ENCODE data around the gene INSR. TPM values are rescaled to one million over a fixed set of nuclear protein-coding genes. Genes with fewer than 3 reads are reported as not detected.

The INSR gene
- total and polyA plus RNA-seq, 10 of the 15 experiments (the other 5 are each of a cell fraction or from before 2014, with no cell fraction given), result 4.2 to 34.9 (median 13.6) TPM

GRCh38 chr19:7340959-7341837 is 47.0 kb upstream of the INSR start:
- SMC1A ChIA-PET (ENCODE audit: uncharacterized antibody, unreplicated experiment), result interaction anchor here (0.7 to 5.4 kb wide), 23 partner anchors 8 to 272 kb away, joined by 3 to 120 read pairs (median 5); partner anchors contain the start of genes ARHGEF18 and ZNF557
- FAIRE-seq, result peak; percentile 89
- H3K27ac ChIP-seq (ENCODE audit: control insufficient read depth, insufficient read depth), result peak overlapping the region; percentile 80
- peak; percentile 17 for ATAC-seq
- POLR2A ChIA-PET, result interaction anchor here (0.8 to 4.7 kb wide), 9 partner anchors 9 to 242 kb away, joined by 3 to 28 read pairs (median 5); partner anchors contain the start of gene INSR
- H3K9me3 ChIP-seq (replicated peaks; ENCODE audit: control insufficient read depth, insufficient read depth, low read length), result no peaks in the 10 kb centered on the region; the same call in 2 of the 3 replicates
- H3K9ac ChIP-seq (ENCODE audit: control insufficient read depth, insufficient read depth, low read length), result peak overlapping the region; percentile 59
- peak overlapping the region; percentile 66 for H3K4me2 ChIP-seq (ENCODE audit: control insufficient read depth, insufficient read depth)
- H3K4me3 ChIP-seq, result 0 out of 2 replicates have a peak overlapping the region, but pooled peaks have one; percentile 1
- no peaks in the 10 kb centered on the region for H4K20me1 ChIP-seq (ENCODE audit: control insufficient read depth, insufficient read depth)
- 20% methylated on average over 20 of the region's 22 CpGs for WGBS (ENCODE audit: insufficient coverage, insufficient replicate concordance, low lambda C conversion rate, missing lambda C conversion rate)
- intact Hi-C loops (cut with micrococcal nuclease; ENCODE audit: unreplicated experiment) (loop anchor here (1.0 to 2.0 kb wide), 4 partner anchors 13 to 478 kb away; no protein-coding TSS in a partner anchor), in situ Hi-C loops (cut with MboI) (loop anchor here (5.0 kb wide), 2 partner anchors 194 to 239 kb away; no protein-coding TSS in a partner anchor)
- CTCF ChIA-PET, result interaction anchor here (0.6 to 5.3 kb wide), 25 partner anchors 8 to 477 kb away, joined by 3 to 154 read pairs (median 4); no protein-coding TSS in a partner anchor
- no TSS peak for BruUV-seq (replicated peaks)
- peaks cover 67% of the 10 kb centered on the region for H3K4me1 ChIP-seq (ENCODE audit: control insufficient read depth, insufficient read depth, low read length)
- DNase-seq (ENCODE audit: low read depth, low spot score), result peak; percentile 92
- H3K36me3 ChIP-seq (ENCODE audit: control insufficient read depth in 2 of 2, insufficient read depth in 2 of 2, low read length in 1 of 2), result no peaks in the 10 kb centered on the region
- RAD21 ChIA-PET (ENCODE audit: unreplicated experiment), result interaction anchor here (0.6 to 6.4 kb wide), 25 partner anchors 8 to 478 kb away, joined by 3 to 104 read pairs (median 5); partner anchors contain the start of genes ARHGEF18 and INSR
- peaks cover 1% of the 10 kb centered on the region; the same call in 1 of the 2 replicates for H3K79me2 ChIP-seq (ENCODE audit: control insufficient read depth, insufficient read depth, low read length)
- peak overlapping the region; percentile 59 for H2AFZ ChIP-seq (ENCODE audit: control insufficient read depth, low read depth, low read length)
- no peaks in the 10 kb centered on the region for H3K27me3 ChIP-seq (replicated peaks in 1 of 2; ENCODE audit: control insufficient read depth in 2 of 2, insufficient read depth in 2 of 2, low read length in 1 of 2)
- TF ChIP-seq ZBTB4 (CRISPR knock-in tag; IDR thresholded peaks at IDR 0.05) (no peak), MEF2B (IDR thresholded peaks at IDR 0.05; ENCODE audit: partially characterized antibody, poor library complexity, severe bottlenecking) (no peak), ZNF24 (IDR thresholded peaks at IDR 0.05) (no peak), MTA3 (IDR thresholded peaks at IDR 0.05; ENCODE audit: borderline replicate concordance, low read length) (no peak), EGR1 (IDR thresholded peaks at IDR 0.05; ENCODE audit: borderline replicate concordance in 1 of 2, low read depth in 2 of 2, low read length in 2 of 2) (peak in 1 of 2 experiments; percentile 44; a peak in 1 of 3 replicates), NR2F1 (conservative IDR thresholded peaks at IDR 0.05) (peak; percentile 27; the same call in 1 of the 2 replicates), ZNF622 (IDR thresholded peaks at IDR 0.05) (no peak), RUNX3 (IDR thresholded peaks at IDR 0.05; ENCODE audit: low read length) (peak; percentile 89)
- TF ChIP-seq, protein P1, sequence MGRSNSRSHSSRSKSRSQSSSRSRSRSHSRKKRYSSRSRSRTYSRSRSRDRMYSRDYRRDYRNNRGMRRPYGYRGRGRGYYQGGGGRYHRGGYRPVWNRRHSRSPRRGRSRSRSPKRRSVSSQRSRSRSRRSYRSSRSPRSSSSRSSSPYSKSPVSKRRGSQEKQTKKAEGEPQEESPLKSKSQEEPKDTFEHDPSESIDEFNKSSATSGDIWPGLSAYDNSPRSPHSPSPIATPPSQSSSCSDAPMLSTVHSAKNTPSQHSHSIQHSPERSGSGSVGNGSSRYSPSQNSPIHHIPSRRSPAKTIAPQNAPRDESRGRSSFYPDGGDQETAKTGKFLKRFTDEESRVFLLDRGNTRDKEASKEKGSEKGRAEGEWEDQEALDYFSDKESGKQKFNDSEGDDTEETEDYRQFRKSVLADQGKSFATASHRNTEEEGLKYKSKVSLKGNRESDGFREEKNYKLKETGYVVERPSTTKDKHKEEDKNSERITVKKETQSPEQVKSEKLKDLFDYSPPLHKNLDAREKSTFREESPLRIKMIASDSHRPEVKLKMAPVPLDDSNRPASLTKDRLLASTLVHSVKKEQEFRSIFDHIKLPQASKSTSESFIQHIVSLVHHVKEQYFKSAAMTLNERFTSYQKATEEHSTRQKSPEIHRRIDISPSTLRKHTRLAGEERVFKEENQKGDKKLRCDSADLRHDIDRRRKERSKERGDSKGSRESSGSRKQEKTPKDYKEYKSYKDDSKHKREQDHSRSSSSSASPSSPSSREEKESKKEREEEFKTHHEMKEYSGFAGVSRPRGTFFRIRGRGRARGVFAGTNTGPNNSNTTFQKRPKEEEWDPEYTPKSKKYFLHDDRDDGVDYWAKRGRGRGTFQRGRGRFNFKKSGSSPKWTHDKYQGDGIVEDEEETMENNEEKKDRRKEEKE (IDR thresholded peaks at IDR 0.05), result no peak
- TF ChIP-seq, protein P2, sequence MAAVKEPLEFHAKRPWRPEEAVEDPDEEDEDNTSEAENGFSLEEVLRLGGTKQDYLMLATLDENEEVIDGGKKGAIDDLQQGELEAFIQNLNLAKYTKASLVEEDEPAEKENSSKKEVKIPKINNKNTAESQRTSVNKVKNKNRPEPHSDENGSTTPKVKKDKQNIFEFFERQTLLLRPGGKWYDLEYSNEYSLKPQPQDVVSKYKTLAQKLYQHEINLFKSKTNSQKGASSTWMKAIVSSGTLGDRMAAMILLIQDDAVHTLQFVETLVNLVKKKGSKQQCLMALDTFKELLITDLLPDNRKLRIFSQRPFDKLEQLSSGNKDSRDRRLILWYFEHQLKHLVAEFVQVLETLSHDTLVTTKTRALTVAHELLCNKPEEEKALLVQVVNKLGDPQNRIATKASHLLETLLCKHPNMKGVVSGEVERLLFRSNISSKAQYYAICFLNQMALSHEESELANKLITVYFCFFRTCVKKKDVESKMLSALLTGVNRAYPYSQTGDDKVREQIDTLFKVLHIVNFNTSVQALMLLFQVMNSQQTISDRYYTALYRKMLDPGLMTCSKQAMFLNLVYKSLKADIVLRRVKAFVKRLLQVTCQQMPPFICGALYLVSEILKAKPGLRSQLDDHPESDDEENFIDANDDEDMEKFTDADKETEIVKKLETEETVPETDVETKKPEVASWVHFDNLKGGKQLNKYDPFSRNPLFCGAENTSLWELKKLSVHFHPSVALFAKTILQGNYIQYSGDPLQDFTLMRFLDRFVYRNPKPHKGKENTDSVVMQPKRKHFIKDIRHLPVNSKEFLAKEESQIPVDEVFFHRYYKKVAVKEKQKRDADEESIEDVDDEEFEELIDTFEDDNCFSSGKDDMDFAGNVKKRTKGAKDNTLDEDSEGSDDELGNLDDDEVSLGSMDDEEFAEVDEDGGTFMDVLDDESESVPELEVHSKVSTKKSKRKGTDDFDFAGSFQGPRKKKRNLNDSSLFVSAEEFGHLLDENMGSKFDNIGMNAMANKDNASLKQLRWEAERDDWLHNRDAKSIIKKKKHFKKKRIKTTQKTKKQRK (IDR thresholded peaks at IDR 0.05; ENCODE audit: low read depth, low read length), result no peak

Data from GM12878 (cell line).